ENCODE data around the gene IFI16. TPM values are rescaled to one million over a fixed set of nuclear protein-coding genes. Genes with fewer than 3 reads are reported as not detected.

IFI16 gene
- total RNA-seq, 1 experiment from 2014 or later, result 139 TPM

DNA sequence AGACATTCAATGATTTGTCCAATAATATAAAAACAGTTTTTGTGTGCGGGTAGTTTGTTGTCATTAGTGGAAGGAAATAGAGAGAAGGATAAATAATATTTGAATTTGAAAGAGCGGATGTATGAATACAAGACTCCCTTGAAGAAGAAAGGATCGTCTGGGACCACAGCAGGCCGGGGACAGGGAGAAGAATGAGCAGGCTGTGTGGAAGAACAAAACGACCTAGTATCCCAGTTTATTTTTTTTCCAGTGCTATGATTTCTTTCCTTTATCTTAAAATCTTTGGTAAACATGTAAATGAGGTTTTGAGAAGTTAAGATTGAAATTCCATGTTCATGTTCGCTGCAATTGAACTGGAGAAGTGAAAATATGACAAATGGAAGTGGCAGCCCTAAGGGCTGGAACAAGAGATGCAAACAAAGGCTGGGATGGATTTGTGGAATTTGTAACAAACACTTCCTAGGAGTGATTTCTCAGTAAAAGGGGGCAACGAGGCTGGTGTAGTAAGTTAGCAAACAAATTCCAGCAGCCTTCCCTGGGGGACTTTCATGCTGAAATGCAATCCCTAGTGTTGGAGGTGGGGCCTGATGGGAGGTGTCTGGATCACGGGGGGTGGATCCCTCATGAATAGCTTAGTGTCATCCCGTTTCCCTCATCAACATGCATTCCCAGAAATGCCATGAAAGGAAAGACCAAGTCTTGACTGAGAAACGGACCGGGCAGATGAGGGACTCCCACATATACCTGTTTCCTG lies 10.2 kb upstream of the IFI16 start:
- peak overlapping the region; percentile 65 for H3K4me3 Mint-ChIP-seq (ENCODE audit: unreplicated experiment)
- peak overlapping the region; percentile 63 for H3K27ac Mint-ChIP-seq (ENCODE audit: low read depth, unreplicated experiment)
- ChIA-PET POLR2A (interaction anchor here (0.6 to 3.5 kb wide), 18 partner anchors 10 to 1031 kb away, joined by 3 to 120 read pairs (median 4); partner anchors contain the start of gene IFI16), CTCF (interaction anchor here (0.6 to 2.0 kb wide), 21 partner anchors 9 to 1008 kb away, joined by 3 to 9 read pairs (median 4); partner anchors contain the start of gene IFI16)
- H3K4me1 Mint-ChIP-seq (ENCODE audit: insufficient read depth, unreplicated experiment), result peaks cover 22% of the 10 kb centered on the region
- TF ChIP-seq, protein P1, sequence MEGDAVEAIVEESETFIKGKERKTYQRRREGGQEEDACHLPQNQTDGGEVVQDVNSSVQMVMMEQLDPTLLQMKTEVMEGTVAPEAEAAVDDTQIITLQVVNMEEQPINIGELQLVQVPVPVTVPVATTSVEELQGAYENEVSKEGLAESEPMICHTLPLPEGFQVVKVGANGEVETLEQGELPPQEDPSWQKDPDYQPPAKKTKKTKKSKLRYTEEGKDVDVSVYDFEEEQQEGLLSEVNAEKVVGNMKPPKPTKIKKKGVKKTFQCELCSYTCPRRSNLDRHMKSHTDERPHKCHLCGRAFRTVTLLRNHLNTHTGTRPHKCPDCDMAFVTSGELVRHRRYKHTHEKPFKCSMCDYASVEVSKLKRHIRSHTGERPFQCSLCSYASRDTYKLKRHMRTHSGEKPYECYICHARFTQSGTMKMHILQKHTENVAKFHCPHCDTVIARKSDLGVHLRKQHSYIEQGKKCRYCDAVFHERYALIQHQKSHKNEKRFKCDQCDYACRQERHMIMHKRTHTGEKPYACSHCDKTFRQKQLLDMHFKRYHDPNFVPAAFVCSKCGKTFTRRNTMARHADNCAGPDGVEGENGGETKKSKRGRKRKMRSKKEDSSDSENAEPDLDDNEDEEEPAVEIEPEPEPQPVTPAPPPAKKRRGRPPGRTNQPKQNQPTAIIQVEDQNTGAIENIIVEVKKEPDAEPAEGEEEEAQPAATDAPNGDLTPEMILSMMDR (IDR thresholded peaks at IDR 0.05; ENCODE audit: unreplicated experiment), result no peak
- DNase-seq (ENCODE audit: unreplicated experiment), result peak; percentile 97
- H3K36me3 Mint-ChIP-seq (ENCODE audit: insufficient read depth, unreplicated experiment), result no peaks in the 10 kb centered on the region
- no peaks in the 10 kb centered on the region for H3K9me3 Mint-ChIP-seq (ENCODE audit: unreplicated experiment)
- intact Hi-C loops (cut with micrococcal nuclease), result loop anchor here (1.0 to 5.0 kb wide), 4 partner anchors 73 to 1030 kb away; no protein-coding TSS in a partner anchor
- BruUV-seq (replicated peaks), result no TSS peak
- H3K27me3 Mint-ChIP-seq (ENCODE audit: insufficient read depth, unreplicated experiment), result no peaks in the 10 kb centered on the region

DNA sequence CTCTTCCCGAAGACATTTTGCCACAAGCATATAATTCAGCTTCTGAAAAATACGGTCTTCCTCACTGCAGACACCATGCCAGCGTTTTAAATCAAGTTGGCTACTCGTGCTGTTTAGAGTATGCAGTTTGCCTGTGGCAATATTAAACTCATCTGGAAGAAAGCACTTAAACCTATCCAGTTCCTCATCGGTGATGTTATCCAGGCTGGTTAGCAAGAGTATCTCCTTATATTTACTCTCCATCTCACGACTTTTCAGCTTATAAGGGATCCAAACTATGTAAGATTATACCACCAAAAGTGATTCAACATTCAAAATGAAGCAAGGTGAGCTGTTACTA lies 9.7 kb upstream of the IFI16 start:
- intact Hi-C loops (cut with micrococcal nuclease), result loop anchor here (1.0 kb wide), 1 partner anchor 72 kb away; no protein-coding TSS in a partner anchor
- no peak for DNase-seq (ENCODE audit: unreplicated experiment)
- no peaks in the 10 kb centered on the region for H3K36me3 Mint-ChIP-seq (ENCODE audit: insufficient read depth, unreplicated experiment)
- H3K4me3 Mint-ChIP-seq (ENCODE audit: unreplicated experiment), result peak overlapping the region; percentile 65
- peaks cover 22% of the 10 kb centered on the region for H3K4me1 Mint-ChIP-seq (ENCODE audit: insufficient read depth, unreplicated experiment)
- TF ChIP-seq, protein P1 (IDR thresholded peaks at IDR 0.05; ENCODE audit: unreplicated experiment), result no peak
- POLR2A ChIA-PET, result interaction anchor here (0.6 to 3.5 kb wide), 18 partner anchors 9 to 1032 kb away, joined by 3 to 120 read pairs (median 4); partner anchors contain the start of gene IFI16
- BruUV-seq (replicated peaks), result TSS peak; percentile 85
- H3K9me3 Mint-ChIP-seq (ENCODE audit: unreplicated experiment), result no peaks in the 10 kb centered on the region
- CTCF ChIA-PET, result interaction anchor here (0.6 to 1.5 kb wide), 18 partner anchors 8 to 1008 kb away, joined by 3 to 9 read pairs (median 3); partner anchors contain the start of gene IFI16
- H3K27me3 Mint-ChIP-seq (ENCODE audit: insufficient read depth, unreplicated experiment), result no peaks in the 10 kb centered on the region
- H3K27ac Mint-ChIP-seq (ENCODE audit: low read depth, unreplicated experiment), result peak overlapping the region; percentile 63

DNA sequence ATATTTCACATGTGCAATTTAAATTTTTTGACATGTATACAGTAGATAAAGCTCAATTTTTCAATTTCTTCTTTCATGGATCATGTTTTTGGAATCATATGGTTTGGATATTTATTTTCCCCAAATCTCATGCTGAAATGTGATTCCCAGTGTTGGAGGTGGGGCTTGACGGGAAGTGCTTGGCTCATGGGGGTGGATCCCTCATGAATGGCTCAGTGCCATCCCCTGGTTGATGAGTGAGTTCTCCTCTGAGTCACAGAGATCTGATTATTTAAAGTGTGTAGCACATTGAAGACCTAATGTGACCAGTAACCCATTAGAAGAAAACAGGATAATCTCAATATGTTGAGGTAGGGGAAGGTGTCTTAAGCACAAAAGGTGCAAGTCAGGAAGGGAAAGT lies 9.1 kb upstream of the IFI16 start:
- no peaks in the 10 kb centered on the region for H3K27me3 Mint-ChIP-seq (ENCODE audit: insufficient read depth, unreplicated experiment)
- H3K4me3 Mint-ChIP-seq (ENCODE audit: unreplicated experiment), result peak overlapping the region; percentile 65
- ChIA-PET POLR2A (interaction anchor here (0.6 to 3.5 kb wide), 14 partner anchors 9 to 850 kb away, joined by 3 to 120 read pairs (median 3); partner anchors contain the start of gene IFI16), CTCF (interaction anchor here (0.8 to 1.6 kb wide), 12 partner anchors 7 to 876 kb away, joined by 3 to 9 read pairs (median 4); partner anchors contain the start of gene IFI16)
- BruUV-seq (replicated peaks), result no TSS peak
- H3K4me1 Mint-ChIP-seq (ENCODE audit: insufficient read depth, unreplicated experiment), result peaks cover 25% of the 10 kb centered on the region
- TF ChIP-seq, protein P1 (IDR thresholded peaks at IDR 0.05; ENCODE audit: unreplicated experiment), result no peak
- DNase-seq (ENCODE audit: unreplicated experiment), result peak; percentile 100
- no peaks in the 10 kb centered on the region for H3K9me3 Mint-ChIP-seq (ENCODE audit: unreplicated experiment)
- H3K36me3 Mint-ChIP-seq (ENCODE audit: insufficient read depth, unreplicated experiment), result no peaks in the 10 kb centered on the region
- H3K27ac Mint-ChIP-seq (ENCODE audit: low read depth, unreplicated experiment), result peak overlapping the region; percentile 63
- intact Hi-C loops (cut with micrococcal nuclease), result loop anchor here (1.0 kb wide), 1 partner anchor 72 kb away; no protein-coding TSS in a partner anchor

DNA sequence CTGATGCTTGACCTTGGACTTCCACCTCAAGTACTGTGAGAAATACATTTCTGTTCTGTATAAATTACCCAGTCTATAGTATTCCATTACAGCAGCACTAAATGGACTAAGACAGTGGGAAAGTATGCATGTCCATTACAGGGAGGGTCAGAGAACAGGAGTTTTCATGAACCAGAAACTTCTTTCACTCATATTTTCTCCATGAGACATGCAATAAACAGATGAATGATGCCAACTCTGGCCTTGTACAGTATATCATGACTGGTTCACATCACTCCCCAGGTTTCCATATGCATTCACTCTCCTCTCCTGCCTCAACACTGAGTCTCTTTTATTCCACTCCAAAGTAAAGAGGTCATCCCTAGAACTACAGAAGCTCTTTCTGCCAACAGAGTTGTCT lies 4.5 kb upstream of the IFI16 start:
- intact Hi-C loops (cut with micrococcal nuclease), result no loop called here
- no TSS peak for BruUV-seq (replicated peaks)
- Mint-ChIP-seq H3K4me3 (ENCODE audit: unreplicated experiment) (no peak overlapping the region), H3K4me1 (ENCODE audit: insufficient read depth, unreplicated experiment) (peaks cover 28% of the 10 kb centered on the region), H3K27ac (ENCODE audit: low read depth, unreplicated experiment) (no peak overlapping the region), H3K9me3 (ENCODE audit: unreplicated experiment) (no peaks in the 10 kb centered on the region), H3K27me3 (ENCODE audit: insufficient read depth, unreplicated experiment) (no peaks in the 10 kb centered on the region), H3K36me3 (ENCODE audit: insufficient read depth, unreplicated experiment) (peaks cover 4% of the 10 kb centered on the region)
- CTCF ChIA-PET, result interaction anchor here (0.7 to 0.9 kb wide), 2 partner anchors 10 to 67 kb away, joined by 3 to 5 read pairs; no protein-coding TSS in a partner anchor
- POLR2A ChIA-PET, result no interaction called here
- DNase-seq (ENCODE audit: unreplicated experiment), result no peak
- TF ChIP-seq, protein P1 (IDR thresholded peaks at IDR 0.05; ENCODE audit: unreplicated experiment), result no peak

Data from MCF 10A (cell line).